Ureter (tissue), 1 donor: ENCODE measurements around the gene IL21R. TPM values are rescaled to one million over a fixed set of nuclear protein-coding genes. Genes with fewer than 3 reads are reported as not detected.

ENCODE experiments used
- DNase-seq: peaks from one replicate; pipeline ENCODE4 v3.0.0-alpha.2; 2020; ENCODE audit warnings: low spot score
- total RNA-seq: library from RNA; stranded (reverse); gene quantifications from one replicate; pipeline ENCODE4 v1.2.4, GENCODE V29; 2023
- donor health status: DM: yes; HTN: yes; CAD: no.

The IL21R gene
- total RNA-seq, 1 donor from 2014 or later: 0.60 TPM

GRCh38 chr16:27485126-27485525, 83.2 kb downstream of the IL21R start:
- DNase-seq: no peak

DNA sequence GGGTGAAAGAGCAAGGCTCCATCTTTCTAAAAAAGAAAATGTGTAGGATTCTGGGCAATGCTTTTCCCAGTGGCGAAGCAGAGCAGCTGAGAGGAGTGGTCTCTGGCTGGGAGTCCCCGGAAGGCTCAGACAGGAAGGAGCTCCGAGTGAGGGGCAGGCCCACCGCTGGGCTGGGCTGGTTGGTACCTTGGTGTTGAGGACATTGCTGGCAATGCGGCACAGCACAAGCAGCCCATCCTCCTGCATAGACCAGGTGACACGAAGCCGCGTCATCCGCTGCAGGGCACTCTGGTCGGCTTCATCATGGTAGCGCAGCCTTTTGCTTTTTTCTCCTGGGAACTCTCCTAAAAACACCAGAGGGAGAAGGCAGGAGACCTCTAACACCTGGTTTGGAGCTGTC, 83.8 kb downstream of the IL21R start:
- DNase-seq: no peak

DNA sequence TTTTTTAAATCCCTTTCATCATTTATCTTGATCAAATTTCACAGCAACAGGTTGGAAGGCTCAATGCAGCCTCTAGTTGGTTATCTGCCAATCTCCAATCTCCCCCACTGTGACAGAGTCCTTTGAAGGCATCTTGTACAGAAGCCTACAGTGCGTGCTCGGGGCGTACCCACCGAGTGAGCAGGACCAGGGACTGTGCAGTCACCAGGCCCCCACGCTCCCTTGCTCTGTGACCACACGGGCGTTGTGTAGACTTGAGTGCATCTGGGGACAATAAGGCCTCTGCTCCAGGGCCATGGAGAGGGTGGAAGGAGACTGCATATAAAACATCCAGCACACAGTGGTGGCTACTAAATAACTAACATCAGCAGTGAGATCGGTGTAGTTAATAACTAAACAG, 84.4 kb downstream of the IL21R start:
- DNase-seq: no peak

- no peak for DNase-seq
Observed at GRCh38 chr16:27486760-27487159, 84.8 kb downstream of the IL21R start.

GRCh38 chr16:27489421-27489820, 87.4 kb downstream of the IL21R start:
- no peak for DNase-seq

GRCh38 chr16:27489906-27490305, 87.9 kb downstream of the IL21R start:
- DNase-seq: no peak

GRCh38 chr16:27491894-27492587, 90.1 kb downstream of the IL21R start:
- no peak for DNase-seq

DNA sequence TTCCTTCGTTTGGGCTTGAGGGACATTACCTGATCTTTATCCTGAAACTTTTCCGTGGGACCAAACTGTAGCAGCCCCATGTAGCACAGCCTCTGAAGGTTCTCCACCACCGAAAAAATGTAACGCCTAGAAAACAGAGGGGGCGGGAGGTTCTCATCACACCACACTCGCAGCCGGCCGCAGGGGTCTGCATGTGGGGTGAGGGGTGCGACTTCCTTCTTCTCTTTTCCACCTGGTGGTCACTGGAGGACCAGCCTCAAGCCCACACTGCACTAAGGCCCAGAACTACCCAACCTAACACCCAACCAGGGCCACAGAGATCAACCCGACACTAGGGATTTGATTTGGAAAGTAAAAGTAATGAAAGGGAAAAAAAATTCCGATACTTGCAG, 90.6 kb downstream of the IL21R start:
- no peak for DNase-seq

DNA sequence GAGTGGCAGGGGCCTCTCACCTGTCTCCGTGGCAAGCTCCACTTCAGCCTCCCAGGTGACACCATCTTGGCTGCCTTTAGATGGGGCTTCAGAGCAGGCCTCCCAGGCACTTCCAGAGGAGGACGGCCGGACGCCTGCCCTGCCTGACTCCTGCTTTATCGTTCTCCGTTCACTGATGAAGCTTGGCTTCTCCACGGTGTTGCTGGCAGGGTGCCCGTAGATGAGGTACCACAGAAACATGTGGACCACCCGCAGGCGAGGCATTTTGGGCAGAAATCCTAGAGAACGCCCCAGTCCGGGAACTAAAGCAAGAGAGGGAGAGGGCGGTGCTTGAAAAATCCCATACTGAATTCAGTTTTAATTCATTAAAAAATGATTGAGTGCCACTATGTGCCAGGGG, 93.2 kb downstream of the IL21R start:
- peak; percentile 54 for DNase-seq

GRCh38 chr16:27498031-27498825, 96.3 kb downstream of the IL21R start:
- no peak for DNase-seq

GRCh38 chr16:27498916-27499658, 97.1 kb downstream of the IL21R start:
- no peak for DNase-seq

DNA sequence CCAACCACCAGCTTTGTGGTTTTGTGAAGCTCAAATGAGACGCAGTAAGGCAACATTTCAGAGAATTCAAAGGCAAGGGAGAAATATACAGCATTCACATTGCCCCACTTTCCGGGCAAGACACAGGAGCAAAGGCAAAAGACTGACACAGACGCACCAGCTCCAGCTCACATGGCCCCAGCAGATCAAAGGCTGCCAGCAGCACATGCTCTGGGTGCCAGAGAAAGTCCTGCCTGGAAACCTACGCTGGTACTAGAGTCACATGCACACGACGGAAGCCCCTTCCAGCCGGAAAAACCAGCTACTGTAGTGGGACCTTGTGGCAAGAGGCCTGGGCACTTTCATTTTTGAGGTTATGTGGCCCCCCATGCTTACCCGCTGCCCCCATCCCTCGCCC, 97.7 kb downstream of the IL21R start:
- no peak for DNase-seq

DNA sequence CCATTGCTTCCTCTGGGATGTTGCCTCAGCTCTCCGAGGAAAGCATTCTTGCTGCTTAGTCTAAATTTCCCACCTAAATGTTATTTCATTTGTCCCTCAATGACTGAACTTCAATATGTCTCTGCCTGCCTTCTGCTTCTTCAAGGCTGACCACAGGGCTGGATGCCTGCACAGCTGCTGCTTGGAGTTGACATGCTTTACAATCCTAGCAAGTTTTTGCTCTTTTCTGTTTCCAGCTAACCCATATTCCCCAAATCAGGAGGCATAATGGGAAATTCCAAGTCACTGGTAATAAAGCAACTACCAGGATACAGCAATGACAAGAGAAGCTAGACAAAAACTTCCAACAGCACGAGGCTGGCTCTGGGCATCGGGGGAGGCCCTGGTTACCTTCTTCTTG, 98.8 kb downstream of the IL21R start:
- DNase-seq: no peak

Other genes starting within 250 kb of the IL21R start
- gene KDM8, start 198.6 kb upstream of the IL21R start, total RNA-seq: 13.9 TPM
- 66.1 TPM for gene NSMCE1, start 133.4 kb upstream of the IL21R start, total RNA-seq
- 135 TPM for gene IL4R, start 88.2 kb upstream of the IL21R start, total RNA-seq
- gene GTF3C1, start 147.7 kb downstream of the IL21R start, total RNA-seq: 72.5 TPM
- gene KATNIP, start 148.0 kb downstream of the IL21R start, total RNA-seq: 46.0 TPM